ENCODE measurements around the gene GPR78.

Gene GPR78

GRCh38 chr4:8538076-8538702, 42.0 kb upstream of the GPR78 start:
- no peak overlapping the region for H3K4me3 ChIP-seq (ENCODE audit: low read depth, low read length)
- no peak for TF ChIP-seq CTCF (IDR thresholded peaks at IDR 0.05; ENCODE audit: low read depth, low read length)

GRCh38 chr4:8538703-8539567, 41.3 kb upstream of the GPR78 start:
- H3K4me3 ChIP-seq (ENCODE audit: low read depth, low read length), result no peak overlapping the region
- TF ChIP-seq CTCF (IDR thresholded peaks at IDR 0.05; ENCODE audit: low read depth, low read length), result no peak

GRCh38 chr4:8539661-8540060, 40.5 kb upstream of the GPR78 start:
- TF ChIP-seq CTCF (IDR thresholded peaks at IDR 0.05; ENCODE audit: low read depth, low read length), result no peak
- no peak overlapping the region for H3K4me3 ChIP-seq (ENCODE audit: low read depth, low read length)

- TF ChIP-seq CTCF (IDR thresholded peaks at IDR 0.05; ENCODE audit: low read depth, low read length), result no peak
- H3K4me3 ChIP-seq (ENCODE audit: low read depth, low read length), result no peak overlapping the region
Observed at GRCh38 chr4:8540072-8540471, 40.1 kb upstream of the GPR78 start.

GRCh38 chr4:8540586-8540985, 39.6 kb upstream of the GPR78 start:
- no peak for TF ChIP-seq CTCF (IDR thresholded peaks at IDR 0.05; ENCODE audit: low read depth, low read length)

GRCh38 chr4:8540991-8541390, 39.2 kb upstream of the GPR78 start:
- H3K4me3 ChIP-seq (ENCODE audit: low read depth, low read length), result no peak overlapping the region
- TF ChIP-seq CTCF (IDR thresholded peaks at IDR 0.05; ENCODE audit: low read depth, low read length), result no peak

More at GRCh38 chr4:8540586-8540985, 39.6 kb upstream of the GPR78 start:
- H3K4me3 ChIP-seq (ENCODE audit: low read depth, low read length), result no peak overlapping the region
